ENCODE results near the gene ELP6.

ELP6 gene

GRCh38 chr3:47456984-47457383 lies 56.5 kb downstream of the ELP6 start:
- DNase-seq = no peak

GRCh38 chr3:47455806-47456452 lies 57.6 kb downstream of the ELP6 start:
- no peak for DNase-seq

- no peak for DNase-seq
Observed at GRCh38 chr3:47452453-47453215, 60.9 kb downstream of the ELP6 start.
